Tibial nerve (tissue), 4 donors: ENCODE data around the gene EPB41L4B. TPM values are rescaled to one million over a fixed set of nuclear protein-coding genes. Genes with fewer than 3 reads are reported as not detected.

ENCODE experiments used
- DNase-seq, 2 donors: peaks; one replicate each; pipeline ENCODE4 v3.0.0-alpha.2; 2019; ENCODE audit warnings: low spot score in 2 of 2
- H3K27ac ChIP-seq, 4 donors: fragments of 200-600 bp; sonication (generic) in 3 of 4; one replicate each; pipeline ENCODE4 v1.5.1; 2017 to 2019; ENCODE audit warnings: mild to moderate bottlenecking in 1 of 4
- H3K27me3 ChIP-seq, 2 donors: fragments of 200-600 bp; sonication (generic) in 1 of 2; one replicate each; pipeline versions ENCODE4 v1.5.1 to v1.6.0; 2017 to 2019
- H3K36me3 ChIP-seq, 3 donors: fragments of 200-600 bp; sonication (generic); one replicate each; pipeline ENCODE4 v1.5.1; 2018 to 2019
- H3K4me1 ChIP-seq, 4 donors: fragments of 200-600 bp; sonication (generic) in 3 of 4; one replicate each; pipeline ENCODE4 v1.5.1; 2017 to 2019
- H3K4me3 ChIP-seq, 4 donors: fragments of 200-600 bp; sonication (generic) in 3 of 4; one replicate each; pipeline ENCODE4 v1.5.1; 2017 to 2019; ENCODE audit warnings: mild to moderate bottlenecking in 1 of 4, moderate library complexity in 1 of 4
- H3K9me3 ChIP-seq, 4 donors: fragments of 200-600 bp; sonication (generic) in 3 of 4; one replicate each; pipeline ENCODE4 v1.5.1; 2017 to 2019
- EP300 ChIP-seq, 2 donors: sonication (generic); formaldehyde crosslinking; IDR thresholded peaks; one replicate each; pipeline ENCODE4 v1.6.1; 2017; ENCODE audit warnings: antibody characterized with exemption in 2 of 2, mild to moderate bottlenecking in 1 of 2
- POLR2A ChIP-seq, 2 donors: fragments of 450-650 bp; IDR thresholded peaks; one replicate each; pipeline ENCODE4 v1.6.1; 2017; ENCODE audit warnings: antibody characterized with exemption in 2 of 2, mild to moderate bottlenecking in 2 of 2, moderate library complexity in 2 of 2
- WGBS, 2 donors: methylation state at CpG; one replicate each; pipeline ENCODE4 v1.1.5; 2018; 5-methylcytosine and 5-hydroxymethylcytosine counted together
- total RNA-seq, 4 donors: library from RNA; depleted of rRNA; stranded (reverse); fragments of >200 nt; gene quantifications; one replicate each; pipeline ENCODE4 v1.1.0, GENCODE V29; 2016
- TF ChIP-seq, protein P1 (sequence below), 5 experiments: fragments of 200-600 bp in 3 of 5; fragments of 450-650 bp in 2 of 5; sonication (generic) in 3 of 5; IDR thresholded peaks; one replicate each; pipeline ENCODE4 v1.5.1; 2016 to 2019; ENCODE audit warnings: antibody characterized with exemption in 5 of 5, mild to moderate bottlenecking in 3 of 5, moderate library complexity in 2 of 5

The EPB41L4B gene
- total RNA-seq, 4 donors from 2014 or later = 14.7 to 28.0 (median 19.1) TPM

DNA sequence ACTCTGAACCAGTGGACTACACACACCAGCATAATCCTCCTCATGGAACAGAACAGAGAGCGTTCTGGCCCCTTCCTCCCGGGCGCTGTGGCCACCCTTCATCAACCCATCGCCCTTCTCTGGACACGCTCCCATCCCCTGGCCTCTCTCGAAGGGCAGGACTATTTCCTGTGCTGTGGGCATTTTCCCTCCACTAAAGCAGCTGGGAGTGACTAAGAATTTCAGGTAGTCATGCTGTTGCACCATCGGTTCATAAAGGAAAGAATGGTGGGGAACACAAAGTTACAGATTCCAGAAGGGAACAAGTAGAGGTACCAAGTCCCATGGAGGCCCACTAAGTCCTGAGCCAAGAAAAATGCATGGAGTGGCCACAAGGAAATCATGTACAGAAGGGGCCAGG lies 68.6 kb downstream of the EPB41L4B start:
- Histone ChIP-seq H3K4me1 (peaks cover 0 to 39% (median 6%) of the 10 kb centered on the region in 4 donors), H3K9me3 (no peaks in the 10 kb centered on the region), H3K27me3 (no peaks in the 10 kb centered on the region), H3K36me3 (peaks cover 0 to 10% (median 0%) of the 10 kb centered on the region in 3 donors), H3K4me3 (no peak overlapping the region), H3K27ac (no peak overlapping the region)
- TF ChIP-seq EP300 (IDR thresholded peaks at IDR 0.05) = no peak
- TF ChIP-seq, protein P1, sequence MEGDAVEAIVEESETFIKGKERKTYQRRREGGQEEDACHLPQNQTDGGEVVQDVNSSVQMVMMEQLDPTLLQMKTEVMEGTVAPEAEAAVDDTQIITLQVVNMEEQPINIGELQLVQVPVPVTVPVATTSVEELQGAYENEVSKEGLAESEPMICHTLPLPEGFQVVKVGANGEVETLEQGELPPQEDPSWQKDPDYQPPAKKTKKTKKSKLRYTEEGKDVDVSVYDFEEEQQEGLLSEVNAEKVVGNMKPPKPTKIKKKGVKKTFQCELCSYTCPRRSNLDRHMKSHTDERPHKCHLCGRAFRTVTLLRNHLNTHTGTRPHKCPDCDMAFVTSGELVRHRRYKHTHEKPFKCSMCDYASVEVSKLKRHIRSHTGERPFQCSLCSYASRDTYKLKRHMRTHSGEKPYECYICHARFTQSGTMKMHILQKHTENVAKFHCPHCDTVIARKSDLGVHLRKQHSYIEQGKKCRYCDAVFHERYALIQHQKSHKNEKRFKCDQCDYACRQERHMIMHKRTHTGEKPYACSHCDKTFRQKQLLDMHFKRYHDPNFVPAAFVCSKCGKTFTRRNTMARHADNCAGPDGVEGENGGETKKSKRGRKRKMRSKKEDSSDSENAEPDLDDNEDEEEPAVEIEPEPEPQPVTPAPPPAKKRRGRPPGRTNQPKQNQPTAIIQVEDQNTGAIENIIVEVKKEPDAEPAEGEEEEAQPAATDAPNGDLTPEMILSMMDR (IDR thresholded peaks at IDR 0.05) = no peak
- TF ChIP-seq POLR2A (IDR thresholded peaks at IDR 0.05) = no peak
- DNase-seq = no peak
- 95 to 99% methylated on average over 7 of the region's 7 CpGs for WGBS, 2 donors

DNA sequence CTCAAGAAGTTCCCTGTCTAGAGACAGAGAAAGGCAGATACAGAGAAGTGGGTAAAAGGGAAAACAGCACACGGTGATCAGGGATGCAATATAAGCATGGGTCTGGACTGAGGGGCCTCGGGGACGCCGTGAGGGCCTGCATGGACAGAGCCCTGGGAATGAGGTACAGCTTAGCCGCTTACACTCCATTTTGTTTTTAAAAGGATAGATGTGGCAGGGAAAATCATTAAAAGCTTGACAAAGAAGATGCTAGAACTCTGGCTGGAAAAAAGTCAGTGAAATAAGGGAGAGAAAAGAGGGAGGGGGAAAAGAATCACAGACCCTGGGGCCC lies 69.1 kb downstream of the EPB41L4B start:
- Histone ChIP-seq H3K27ac (peak overlapping the region in 2 of 4 donors; percentile 5 to 24), H3K27me3 (no peaks in the 10 kb centered on the region), H3K4me1 (peaks cover 0 to 39% (median 6%) of the 10 kb centered on the region in 4 donors), H3K9me3 (no peaks in the 10 kb centered on the region), H3K36me3 (peaks cover 0 to 10% (median 0%) of the 10 kb centered on the region in 3 donors), H3K4me3 (no peak overlapping the region)
- TF ChIP-seq EP300 (IDR thresholded peaks at IDR 0.05) (no peak), POLR2A (IDR thresholded peaks at IDR 0.05) (no peak)
- TF ChIP-seq, protein P1 (IDR thresholded peaks at IDR 0.05) = no peak
- no peak for DNase-seq
- WGBS, 2 donors = 82 to 83% methylated on average over 5 of the region's 5 CpGs

- Histone ChIP-seq H3K4me1 (peaks cover 0 to 39% (median 6%) of the 10 kb centered on the region in 4 donors), H3K4me3 (no peak overlapping the region), H3K9me3 (no peaks in the 10 kb centered on the region), H3K36me3 (peaks cover 0 to 10% (median 0%) of the 10 kb centered on the region in 3 donors), H3K27me3 (no peaks in the 10 kb centered on the region), H3K27ac (peak overlapping the region in 2 of 4 donors; percentile 5 to 24)
- WGBS, 2 donors = 71 to 80% methylated on average over 10 of the region's 10 CpGs
- TF ChIP-seq POLR2A (IDR thresholded peaks at IDR 0.05) (no peak), EP300 (IDR thresholded peaks at IDR 0.05) (no peak)
- TF ChIP-seq, protein P1 (IDR thresholded peaks at IDR 0.05) = no peak
- no peak for DNase-seq
Observed at GRCh38 chr9:109251080-109251775, 69.6 kb downstream of the EPB41L4B start.

DNA sequence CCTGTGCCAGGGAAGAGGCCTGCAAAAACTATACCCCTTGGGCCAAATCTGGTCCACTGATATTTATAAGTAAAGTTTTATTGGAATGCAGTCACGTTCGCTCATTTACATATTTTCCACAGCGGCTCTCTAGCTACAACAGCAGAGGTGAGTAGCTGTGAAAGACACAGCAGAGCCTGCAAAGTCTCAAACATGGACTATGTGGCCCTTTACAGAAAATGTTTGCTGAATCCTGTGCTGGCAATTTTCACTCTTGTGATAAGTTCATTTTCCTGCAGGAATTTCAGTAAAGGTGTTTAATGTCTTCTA lies 70.1 kb downstream of the EPB41L4B start:
- H3K36me3 ChIP-seq = peaks cover 0 to 10% (median 0%) of the 10 kb centered on the region in 3 donors
- peaks cover 0 to 39% (median 6%) of the 10 kb centered on the region in 4 donors for H3K4me1 ChIP-seq
- H3K9me3 ChIP-seq = no peaks in the 10 kb centered on the region
- H3K4me3 ChIP-seq = no peak overlapping the region
- TF ChIP-seq EP300 (IDR thresholded peaks at IDR 0.05) (no peak), POLR2A (IDR thresholded peaks at IDR 0.05) (no peak)
- TF ChIP-seq, protein P1 (IDR thresholded peaks at IDR 0.05) = no peak
- H3K27ac ChIP-seq = peak overlapping the region in 2 of 4 donors; percentile 5 to 24
- no peaks in the 10 kb centered on the region for H3K27me3 ChIP-seq
- no peak for DNase-seq
- WGBS, 2 donors = 79 to 89% methylated on average over 3 of the region's 3 CpGs

DNA sequence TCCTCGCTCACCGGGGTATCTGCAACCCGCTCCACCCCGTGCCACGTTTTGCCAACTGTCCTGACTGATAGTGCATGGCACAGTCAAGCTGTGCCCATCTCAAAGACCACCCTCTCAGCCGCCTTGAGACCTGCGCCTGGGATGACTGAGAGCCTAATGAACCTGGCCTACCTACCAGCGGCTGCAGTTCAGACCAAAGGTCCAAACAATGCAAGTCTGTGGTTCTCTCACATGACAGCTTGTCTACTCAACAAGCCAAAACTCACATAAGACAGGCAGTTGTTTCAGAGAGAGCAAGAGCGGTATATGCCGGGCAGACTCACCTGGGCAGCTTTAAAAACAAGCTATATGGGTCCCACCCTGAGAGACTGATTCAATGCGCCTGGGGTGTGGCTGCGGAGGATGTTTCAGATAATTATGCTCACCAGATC lies 70.5 kb downstream of the EPB41L4B start:
- DNase-seq = no peak
- Histone ChIP-seq H3K27ac (peak overlapping the region in 1 of 4 donors; percentile 24), H3K9me3 (no peaks in the 10 kb centered on the region), H3K27me3 (no peaks in the 10 kb centered on the region), H3K4me3 (no peak overlapping the region), H3K36me3 (peaks cover 0 to 10% (median 0%) of the 10 kb centered on the region in 3 donors), H3K4me1 (peaks cover 0 to 39% (median 6%) of the 10 kb centered on the region in 4 donors)
- WGBS, 2 donors = 92 to 97% methylated on average over 7 to 12 of the region's 12 CpGs
- TF ChIP-seq EP300 (IDR thresholded peaks at IDR 0.05) (no peak), POLR2A (IDR thresholded peaks at IDR 0.05) (no peak)
- TF ChIP-seq, protein P1 (IDR thresholded peaks at IDR 0.05) = no peak
